ENCODE data around the gene RANBP9. TPM values are rescaled to one million over a fixed set of nuclear protein-coding genes. Genes with fewer than 3 reads are reported as not detected.

RANBP9 gene
- total and polyA plus RNA-seq, 9 of the 15 experiments (the other 6 are each of a cell fraction or from before 2014, with no cell fraction given) = 27.5 to 130 (median 61.5) TPM

DNA sequence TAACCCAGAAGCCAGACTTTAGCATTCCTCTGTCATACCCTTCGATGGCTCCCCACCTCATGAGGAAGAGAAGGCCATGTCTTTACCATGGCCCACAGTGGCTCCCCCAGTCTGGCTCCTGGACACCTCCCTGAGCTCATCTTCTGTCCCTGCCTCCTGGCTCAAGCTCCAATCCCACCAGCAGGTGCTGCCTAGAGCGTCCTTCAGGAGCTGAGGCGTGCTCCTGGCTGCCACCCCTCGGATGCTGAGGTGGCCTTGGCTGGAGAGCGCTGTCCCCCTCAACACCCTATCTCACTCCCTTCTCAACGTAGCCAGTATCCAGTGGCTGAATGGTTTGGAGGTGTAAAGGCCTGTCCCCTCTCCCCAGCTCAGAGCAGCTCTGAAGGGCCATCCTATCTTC lies 47.4 kb upstream of the RANBP9 start:
- in situ Hi-C loops (cut with MboI) = no loop called here
- intact Hi-C loops (cut with micrococcal nuclease) = loop anchor here (5.0 kb wide), 1 partner anchor 632 kb away; no protein-coding TSS in a partner anchor
- Histone ChIP-seq H3K27me3 (ENCODE audit: control insufficient read depth in 2 of 2, insufficient read depth in 2 of 2, low read length in 2 of 2) (peaks cover 0 to 4% of the 10 kb centered on the region in 2 experiments; a peak in 1 of 5 replicates), H3K9ac (ENCODE audit: insufficient read depth in 1 of 2, low read depth in 2 of 2, low read length in 2 of 2) (peak overlapping the region in 1 of 2 experiments; percentile 38; a peak in 1 of 4 replicates), H3K9me3 (replicated peaks; ENCODE audit: control insufficient read depth, insufficient read depth, low read depth, low read length) (no peaks in the 10 kb centered on the region), H3K27ac (ENCODE audit: extremely low read depth, low read depth, low read length) (no peak overlapping the region), H3K9me1 (ENCODE audit: control insufficient read depth, insufficient read depth, low read length) (no peaks in the 10 kb centered on the region), H3K4me3 (no peak overlapping the region), H3K4me1 (replicated peaks in 1 of 2; ENCODE audit: control insufficient read depth in 2 of 2, insufficient read depth in 2 of 2, low read length in 2 of 2) (no peaks in the 10 kb centered on the region), H4K20me1 (replicated peaks; ENCODE audit: control insufficient read depth, insufficient read depth, low read length) (no peaks in the 10 kb centered on the region), H3K4me2 (ENCODE audit: insufficient read depth, low read length) (no peak overlapping the region), H2AFZ (ENCODE audit: low read depth, low read length) (no peak overlapping the region), H3K79me2 (ENCODE audit: control insufficient read depth, insufficient read depth, low read length) (no peaks in the 10 kb centered on the region), H3K36me3 (ENCODE audit: control insufficient read depth, insufficient read depth, low read length) (no peaks in the 10 kb centered on the region)
- ATAC-seq = peak; percentile 58
- 40% methylated on average over 6 of the region's 6 CpGs for WGBS (ENCODE audit: insufficient coverage, low coverage, missing lambda C conversion rate)
- DNase-seq (ENCODE audit: extremely low read depth in 1 of 4, low spot score in 3 of 4) = no peak
- ChIA-PET CTCF (ENCODE audit: low intra/inter-chr PET ratio) (no interaction called here), POLR2A (interaction anchor here (0.6 to 1.6 kb wide), 4 partner anchors 10 to 213 kb away, joined by 3 to 9 read pairs (median 3); partner anchors contain the start of gene NOL7)
- FAIRE-seq = no peak
- no TSS peak for BruUV-seq (replicated peaks)
- no peak for TF ChIP-seq ZFPM2 (CRISPR knock-in tag; IDR thresholded peaks at IDR 0.05)
- TF ChIP-seq, protein P1, sequence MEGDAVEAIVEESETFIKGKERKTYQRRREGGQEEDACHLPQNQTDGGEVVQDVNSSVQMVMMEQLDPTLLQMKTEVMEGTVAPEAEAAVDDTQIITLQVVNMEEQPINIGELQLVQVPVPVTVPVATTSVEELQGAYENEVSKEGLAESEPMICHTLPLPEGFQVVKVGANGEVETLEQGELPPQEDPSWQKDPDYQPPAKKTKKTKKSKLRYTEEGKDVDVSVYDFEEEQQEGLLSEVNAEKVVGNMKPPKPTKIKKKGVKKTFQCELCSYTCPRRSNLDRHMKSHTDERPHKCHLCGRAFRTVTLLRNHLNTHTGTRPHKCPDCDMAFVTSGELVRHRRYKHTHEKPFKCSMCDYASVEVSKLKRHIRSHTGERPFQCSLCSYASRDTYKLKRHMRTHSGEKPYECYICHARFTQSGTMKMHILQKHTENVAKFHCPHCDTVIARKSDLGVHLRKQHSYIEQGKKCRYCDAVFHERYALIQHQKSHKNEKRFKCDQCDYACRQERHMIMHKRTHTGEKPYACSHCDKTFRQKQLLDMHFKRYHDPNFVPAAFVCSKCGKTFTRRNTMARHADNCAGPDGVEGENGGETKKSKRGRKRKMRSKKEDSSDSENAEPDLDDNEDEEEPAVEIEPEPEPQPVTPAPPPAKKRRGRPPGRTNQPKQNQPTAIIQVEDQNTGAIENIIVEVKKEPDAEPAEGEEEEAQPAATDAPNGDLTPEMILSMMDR (IDR thresholded peaks at IDR 0.05 in 2 of 3, conservative IDR thresholded peaks at IDR 0.05 in 1 of 3; ENCODE audit: insufficient read depth in 2 of 3, low read depth in 1 of 3, low read length in 3 of 3) = peak in 1 of 3 experiments; percentile 62; a peak in 2 of 6 replicates

DNA sequence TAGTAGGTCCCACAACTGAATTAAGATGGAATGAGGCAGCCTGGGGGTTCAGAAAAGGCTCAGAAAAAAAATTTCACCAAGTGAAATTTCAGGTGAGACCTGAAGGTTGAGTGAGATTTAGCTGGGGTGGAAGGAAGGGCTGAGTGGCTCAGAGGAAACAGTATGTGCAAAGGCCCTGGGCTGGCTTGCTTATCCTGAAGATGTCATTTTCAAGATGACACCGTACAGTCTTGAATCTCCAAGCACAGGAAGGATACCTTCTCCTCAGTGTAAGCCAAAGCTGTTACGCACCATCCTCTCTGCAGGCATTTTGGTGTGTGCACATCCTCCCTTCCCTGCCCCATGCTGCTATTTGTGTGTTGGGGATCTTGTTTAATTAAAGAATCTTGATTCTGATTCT lies 43.0 kb upstream of the RANBP9 start:
- no peak overlapping the region for H2AFZ ChIP-seq (ENCODE audit: low read depth, low read length)
- POLR2A ChIA-PET = interaction anchor here (0.6 to 1.5 kb wide), 2 partner anchors 11 to 142 kb away, joined by 4 read pairs; no protein-coding TSS in a partner anchor
- no peaks in the 10 kb centered on the region for H3K4me1 ChIP-seq (replicated peaks in 1 of 2; ENCODE audit: control insufficient read depth in 2 of 2, insufficient read depth in 2 of 2, low read length in 2 of 2)
- CTCF ChIA-PET (ENCODE audit: low intra/inter-chr PET ratio) = no interaction called here
- no TSS peak for BruUV-seq (replicated peaks)
- no peak for FAIRE-seq
- TF ChIP-seq RBM25 (IDR thresholded peaks at IDR 0.05; ENCODE audit: low read depth, low read length, severe bottlenecking) (peak; percentile 61), ATF7 (IDR thresholded peaks at IDR 0.05) (no peak)
- H3K9ac ChIP-seq (ENCODE audit: insufficient read depth in 1 of 2, low read depth in 2 of 2, low read length in 2 of 2) = no peak overlapping the region
- no peak overlapping the region for H3K4me2 ChIP-seq (ENCODE audit: insufficient read depth, low read length)
- H3K9me1 ChIP-seq (ENCODE audit: control insufficient read depth, insufficient read depth, low read length) = no peaks in the 10 kb centered on the region
- ATAC-seq = no peak
- H3K4me3 ChIP-seq = no peak overlapping the region
- H3K36me3 ChIP-seq (ENCODE audit: control insufficient read depth, insufficient read depth, low read length) = no peaks in the 10 kb centered on the region
- WGBS (ENCODE audit: insufficient coverage, low coverage, missing lambda C conversion rate) = 57% methylated on average over 2 of the region's 2 CpGs
- no peaks in the 10 kb centered on the region for H3K27me3 ChIP-seq (ENCODE audit: control insufficient read depth in 2 of 2, insufficient read depth in 2 of 2, low read length in 2 of 2)
- no peaks in the 10 kb centered on the region for H4K20me1 ChIP-seq (replicated peaks; ENCODE audit: control insufficient read depth, insufficient read depth, low read length)
- in situ Hi-C loops (cut with MboI) (no loop called here), intact Hi-C loops (cut with micrococcal nuclease) (loop anchor here (5.0 kb wide), 1 partner anchor 627 kb away; no protein-coding TSS in a partner anchor)
- no peak overlapping the region for H3K27ac ChIP-seq (ENCODE audit: extremely low read depth, low read depth, low read length)
- no peak for DNase-seq (ENCODE audit: extremely low read depth in 1 of 4, low spot score in 3 of 4)
- no peaks in the 10 kb centered on the region for H3K79me2 ChIP-seq (ENCODE audit: control insufficient read depth, insufficient read depth, low read length)
- no peaks in the 10 kb centered on the region for H3K9me3 ChIP-seq (replicated peaks; ENCODE audit: control insufficient read depth, insufficient read depth, low read depth, low read length)

Data from K562 (cell line).